OCI-LY7 (cell line): ENCODE data around the gene HYLS1. TPM values are rescaled to one million over a fixed set of nuclear protein-coding genes. Genes with fewer than 3 reads are reported as not detected.

Experiments used
- BruUV-seq: library from RNA; stranded (reverse); fragments of 400-500 nt; replicated peaks from 2 replicates; lab custom pipeline; 2021; lab: Mats Ljungman, UMichigan
- CTCF ChIA-PET: fragments of 300-600 bp; sonication (Branson Sonifier 250); formaldehyde crosslinking; loops from one replicate; lab custom pipeline; 2022; ENCODE audit warnings: antibody characterized with exemption; ENCODE audit not compliant: unreplicated experiment; lab: Charles Lee
- POLR2A ChIA-PET: fragments of 300-600 bp; sonication (Branson Sonifier 250); formaldehyde crosslinking; loops from one replicate; lab custom pipeline; 2022; ENCODE audit warnings: antibody characterized with exemption; lab: Charles Lee
- DNase-seq: peaks from one replicate; pipeline ENCODE4 v3.0.0-alpha.2; 2015; ENCODE audit warnings: low spot score
- H2AFZ ChIP-seq: fragments of 200-600 bp; sonication (generic), shearing (Covaris generic); 2 replicates; pipeline ENCODE4 v1.6.1; 2014; ENCODE audit warnings: mild to moderate bottlenecking, antibody characterized with exemption, low read length, moderate library complexity
- H3K27ac ChIP-seq: fragments of 200-600 bp; sonication (generic); 2 replicates; pipeline ENCODE4 v1.5.1; 2014; ENCODE audit warnings: mixed run types, low read depth, mild to moderate bottlenecking, moderate library complexity, low read length, inconsistent platforms; ENCODE audit not compliant: poor library complexity, severe bottlenecking
- H3K36me3 ChIP-seq: fragments of 200-600 bp; sonication (generic); 2 replicates; pipeline ENCODE4 v1.6.1; 2014; ENCODE audit warnings: mild to moderate bottlenecking, antibody characterized with exemption, low read length, moderate library complexity, mixed read lengths; ENCODE audit not compliant: insufficient read depth
- H3K4me1 ChIP-seq: fragments of 200-600 bp; sonication (generic); 2 replicates; pipeline ENCODE4 v1.5.1; 2014; ENCODE audit warnings: mild to moderate bottlenecking, low read length; ENCODE audit not compliant: insufficient read depth, poor library complexity, severe bottlenecking
- H3K4me2 ChIP-seq: fragments of 200-600 bp; sonication (generic); 2 replicates; pipeline ENCODE4 v1.6.1; 2014; ENCODE audit warnings: mild to moderate bottlenecking, low read length
- H3K4me3 ChIP-seq: fragments of 200-600 bp; sonication (generic); 2 replicates; pipeline ENCODE4 v1.5.1; 2014; ENCODE audit warnings: mild to moderate bottlenecking, low read depth, low read length; ENCODE audit not compliant: poor library complexity, severe bottlenecking
- H3K79me2 ChIP-seq: fragments of 200-600 bp; sonication (generic); 2 replicates; pipeline ENCODE4 v1.6.1; 2016; ENCODE audit warnings: low read depth, mild to moderate bottlenecking, low read length, moderate library complexity, mixed read lengths; ENCODE audit not compliant: insufficient read depth
- H3K9me2 ChIP-seq: fragments of 200-600 bp; sonication (generic); 2 replicates; pipeline ENCODE4 v1.6.1; 2016; ENCODE audit warnings: mild to moderate bottlenecking, low read length, mixed read lengths; ENCODE audit not compliant: insufficient read depth
- H3K9me3 ChIP-seq: fragments of 200-600 bp; sonication (generic); 2 replicates; pipeline ENCODE4 v1.6.1; 2014; ENCODE audit warnings: mild to moderate bottlenecking, mixed run types, low read length, mixed read lengths
- H4K20me1 ChIP-seq: fragments of 200-600 bp; sonication (generic); 2 replicates; pipeline ENCODE4 v1.6.1; 2014; ENCODE audit warnings: mild to moderate bottlenecking, antibody characterized with exemption, low read length, moderate library complexity, mixed read lengths; ENCODE audit not compliant: insufficient read depth
- EZH2phosphoT487 ChIP-seq: fragments of 200-600 bp; sonication (generic); IDR thresholded peaks from 2 replicates; pipeline ENCODE4 v1.6.1; 2018; ENCODE audit warnings: low read depth, borderline replicate concordance, mild to moderate bottlenecking, mixed run types, antibody characterized with exemption, low read length, moderate library complexity, mixed read lengths
- intact Hi-C: fragments of 100-400 bp; cut with micrococcal nuclease; formaldehyde crosslinking; loops from one replicate; pipeline ENCODE4 v1.10.0; 2022; ENCODE audit not compliant: unreplicated experiment
- total RNA-seq, 2 experiments: library from RNA; depleted of rRNA in 1 of 2; stranded (reverse); fragments of >200 nt in 1 of 2; shearing (Covaris generic) in 1 of 2; gene quantifications; 2 replicates each; pipeline ENCODE4 v1.2.3, GENCODE V29; 2014 to 2022
- TF ChIP-seq, protein P1 (sequence below): fragments of 200-600 bp; sonication (generic); conservative IDR thresholded peaks from 2 replicates; pipeline ENCODE4 v1.5.1; 2014; ENCODE audit warnings: mild to moderate bottlenecking, antibody characterized with exemption, low read length, moderate library complexity, mixed read lengths

Gene HYLS1
- total RNA-seq, 2 experiments from 2014 or later, result 18.3 to 31.5 TPM

- TF ChIP-seq, protein P1, sequence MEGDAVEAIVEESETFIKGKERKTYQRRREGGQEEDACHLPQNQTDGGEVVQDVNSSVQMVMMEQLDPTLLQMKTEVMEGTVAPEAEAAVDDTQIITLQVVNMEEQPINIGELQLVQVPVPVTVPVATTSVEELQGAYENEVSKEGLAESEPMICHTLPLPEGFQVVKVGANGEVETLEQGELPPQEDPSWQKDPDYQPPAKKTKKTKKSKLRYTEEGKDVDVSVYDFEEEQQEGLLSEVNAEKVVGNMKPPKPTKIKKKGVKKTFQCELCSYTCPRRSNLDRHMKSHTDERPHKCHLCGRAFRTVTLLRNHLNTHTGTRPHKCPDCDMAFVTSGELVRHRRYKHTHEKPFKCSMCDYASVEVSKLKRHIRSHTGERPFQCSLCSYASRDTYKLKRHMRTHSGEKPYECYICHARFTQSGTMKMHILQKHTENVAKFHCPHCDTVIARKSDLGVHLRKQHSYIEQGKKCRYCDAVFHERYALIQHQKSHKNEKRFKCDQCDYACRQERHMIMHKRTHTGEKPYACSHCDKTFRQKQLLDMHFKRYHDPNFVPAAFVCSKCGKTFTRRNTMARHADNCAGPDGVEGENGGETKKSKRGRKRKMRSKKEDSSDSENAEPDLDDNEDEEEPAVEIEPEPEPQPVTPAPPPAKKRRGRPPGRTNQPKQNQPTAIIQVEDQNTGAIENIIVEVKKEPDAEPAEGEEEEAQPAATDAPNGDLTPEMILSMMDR, result no peak
- no peak for TF ChIP-seq EZH2phosphoT487
- Histone ChIP-seq H2AFZ (no peak overlapping the region), H3K9me2 (no peaks in the 10 kb centered on the region), H3K4me1 (peaks cover 3% of the 10 kb centered on the region), H4K20me1 (no peaks in the 10 kb centered on the region), H3K27ac (no peak overlapping the region), H3K4me2 (no peak overlapping the region), H3K9me3 (peaks cover 17% of the 10 kb centered on the region), H3K4me3 (no peak overlapping the region), H3K79me2 (peaks cover 13% of the 10 kb centered on the region; the same call in 1 of the 2 replicates), H3K36me3 (peaks cover 27% of the 10 kb centered on the region)
- BruUV-seq, result no TSS peak
- intact Hi-C loops, result loop anchor here (1.0 to 5.0 kb wide), 2 partner anchors 248 to 307 kb away; partner anchors contain the start of gene EI24
- CTCF ChIA-PET, result interaction anchor here (0.6 kb wide), 1 partner anchor 421 kb away, joined by 3 read pairs; no protein-coding TSS in a partner anchor
- DNase-seq, result no peak
- POLR2A ChIA-PET, result no interaction called here
Measured at GRCh38 chr11:125873881-125874555, 13.4 kb upstream of the HYLS1 start.

GRCh38 chr11:125874556-125875124 is 12.8 kb upstream of the HYLS1 start:
- peaks cover 17% of the 10 kb centered on the region for H3K9me3 ChIP-seq
- H3K4me2 ChIP-seq, result no peak overlapping the region
- intact Hi-C loops, result loop anchor here (1.0 to 5.0 kb wide), 2 partner anchors 248 to 307 kb away; partner anchors contain the start of gene EI24
- peak; percentile 61 for DNase-seq
- peaks cover 13% of the 10 kb centered on the region; the same call in 1 of the 2 replicates for H3K79me2 ChIP-seq
- no peaks in the 10 kb centered on the region for H4K20me1 ChIP-seq
- ChIA-PET CTCF (no interaction called here), POLR2A (no interaction called here)
- no peak overlapping the region for H3K27ac ChIP-seq
- no TSS peak for BruUV-seq
- H2AFZ ChIP-seq, result no peak overlapping the region
- TF ChIP-seq EZH2phosphoT487, result no peak
- TF ChIP-seq, protein P1, result peak; percentile 81
- no peak overlapping the region for H3K4me3 ChIP-seq
- H3K9me2 ChIP-seq, result no peaks in the 10 kb centered on the region
- H3K36me3 ChIP-seq, result peaks cover 27% of the 10 kb centered on the region
- H3K4me1 ChIP-seq, result peaks cover 3% of the 10 kb centered on the region
